GM21390 (cell line): ENCODE measurements around the gene SCLY.

ENCODE experiments used
- ATAC-seq: cut with Tn5 transposase; IDR thresholded peaks from one replicate; pipeline ENCODE4 v1.9.1; 2021; ENCODE audit not compliant: unreplicated experiment

The SCLY gene

GRCh38 chr2:238136820-238137537 lies 76.2 kb downstream of the SCLY start:
- no peak for ATAC-seq

DNA sequence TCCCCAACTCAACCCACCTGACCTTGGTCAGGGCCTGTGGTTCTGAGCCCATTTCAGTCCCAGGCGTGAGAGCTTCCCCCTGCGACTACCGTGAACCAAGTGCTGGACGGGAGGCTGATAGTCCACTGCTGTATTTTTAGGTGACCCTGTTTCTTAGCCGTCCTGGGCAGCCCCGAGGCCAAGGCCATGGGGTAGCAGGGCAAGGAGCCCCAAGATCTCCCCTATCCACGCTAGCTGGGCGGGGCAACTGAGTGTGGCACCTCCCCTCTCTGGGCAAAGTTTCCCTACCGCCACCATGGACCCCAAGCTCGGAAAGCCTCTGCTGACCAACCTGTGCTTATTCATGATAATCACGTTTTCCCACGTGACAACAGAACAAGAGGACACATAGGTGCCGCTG lies 77.1 kb downstream of the SCLY start:
- ATAC-seq = no peak

DNA sequence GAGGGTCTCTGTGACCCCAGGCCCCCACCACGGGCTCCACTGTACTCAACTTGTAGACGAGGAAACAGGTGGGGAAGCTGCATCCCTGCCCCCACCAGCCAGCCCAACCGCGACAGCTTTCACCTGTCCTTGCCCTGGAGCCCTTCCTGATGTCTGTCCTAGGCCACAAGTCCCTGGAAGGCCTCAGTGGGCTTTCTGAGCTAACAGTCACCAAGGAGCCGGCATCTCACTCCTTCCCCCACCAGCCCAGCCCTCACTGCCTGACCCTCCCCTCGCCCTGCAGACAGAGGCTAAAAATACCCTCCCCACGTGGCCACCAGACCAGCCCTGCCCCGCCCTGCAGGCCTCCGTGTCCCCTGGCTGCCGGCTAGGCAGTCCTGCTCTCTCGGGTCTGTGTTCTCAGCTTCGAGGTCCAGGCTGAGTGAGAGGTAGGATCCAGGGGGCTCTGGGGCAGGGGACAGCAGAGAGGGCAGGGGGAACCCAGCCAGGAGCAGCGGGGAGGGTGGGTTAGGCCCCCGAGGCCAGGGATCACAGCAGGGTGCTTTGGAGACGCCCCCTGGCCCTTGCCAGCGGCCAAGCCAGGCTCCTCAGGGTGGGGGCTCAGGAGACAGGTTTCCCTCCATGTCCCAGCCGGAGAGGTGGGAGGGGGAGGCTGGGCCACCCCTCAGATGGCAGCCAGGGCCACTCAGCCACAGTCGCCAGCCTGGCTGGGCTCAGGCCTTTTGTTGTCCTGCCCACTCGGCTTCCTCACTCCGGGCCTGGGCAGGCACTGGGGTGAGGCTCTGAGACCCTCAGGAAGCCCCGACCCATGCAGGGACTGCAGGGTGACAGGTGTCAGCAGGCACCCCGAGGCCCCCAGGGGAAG lies 77.8 kb downstream of the SCLY start, which contains the start of gene KLHL30:
Gene KLHL30, plus strand, starts transcription at position 338 of the 865 bp plus-strand sequence. CDS start 2,087 bp downstream, outside the sequence.
- no peak for ATAC-seq

DNA sequence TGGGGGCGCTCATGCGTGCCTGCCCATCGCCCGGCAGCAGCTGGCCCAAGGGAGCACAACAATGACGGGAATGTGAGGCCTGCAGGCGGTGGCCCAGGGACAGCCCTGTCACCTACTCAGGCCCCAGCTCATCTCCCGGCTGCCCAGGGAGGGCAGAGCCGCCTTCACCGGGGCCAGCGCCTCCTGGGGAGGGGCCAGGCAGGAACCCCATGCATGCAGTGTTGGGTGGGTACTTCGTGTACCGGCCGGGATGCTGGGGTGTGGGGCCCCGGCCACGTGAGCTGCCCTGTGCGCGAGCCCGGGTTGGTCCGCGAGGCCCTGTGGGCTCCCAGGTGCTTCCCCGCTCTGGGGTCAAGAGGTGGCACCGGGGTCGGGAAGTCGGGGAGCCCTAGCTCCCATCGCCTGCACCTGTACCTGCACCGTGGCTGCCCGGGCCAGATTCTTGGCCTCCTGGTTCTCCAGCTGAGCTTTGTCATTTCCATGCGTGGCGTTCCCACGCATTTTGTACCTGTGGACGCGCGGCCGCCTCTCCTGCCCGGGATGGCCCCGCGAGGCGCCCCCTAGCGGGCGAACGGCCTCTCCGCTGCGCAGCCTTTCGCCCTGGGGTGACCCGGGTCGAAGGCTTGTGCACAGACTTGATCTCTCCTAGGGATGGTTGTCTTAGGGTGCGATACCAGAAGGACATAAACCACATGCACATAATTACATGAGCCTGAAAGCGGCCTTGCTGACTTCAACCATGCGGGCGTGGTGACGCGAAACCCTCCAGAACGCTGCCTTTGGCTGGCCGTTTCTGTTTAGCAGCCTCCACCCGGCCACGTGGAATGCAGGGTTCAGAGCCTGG lies 78.6 kb downstream of the SCLY start:
- ATAC-seq = no peak

DNA sequence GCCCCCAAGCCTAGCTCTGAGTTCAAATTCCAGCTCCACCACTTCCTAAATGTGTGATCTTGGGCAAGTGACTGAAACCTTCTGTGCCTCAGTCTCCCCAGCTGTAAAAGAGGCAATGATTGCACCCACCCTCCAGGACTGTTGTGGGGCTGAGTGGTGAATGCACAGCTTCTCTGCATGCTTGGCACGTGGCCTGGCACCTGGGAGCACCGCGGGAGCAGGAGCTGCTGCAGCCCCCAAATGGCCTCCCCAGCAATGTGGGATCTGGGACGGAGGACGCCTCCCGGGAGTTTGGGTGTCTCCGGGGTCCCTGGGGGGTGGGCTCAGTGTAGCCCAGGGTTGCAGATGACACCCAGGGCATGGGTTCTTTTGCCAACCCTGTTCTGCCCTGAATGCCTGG lies 79.2 kb downstream of the SCLY start:
- no peak for ATAC-seq

- no peak for ATAC-seq
These were observed 80.1 kb downstream of the SCLY start for GRCh38 chr2:238140721-238141540.

DNA sequence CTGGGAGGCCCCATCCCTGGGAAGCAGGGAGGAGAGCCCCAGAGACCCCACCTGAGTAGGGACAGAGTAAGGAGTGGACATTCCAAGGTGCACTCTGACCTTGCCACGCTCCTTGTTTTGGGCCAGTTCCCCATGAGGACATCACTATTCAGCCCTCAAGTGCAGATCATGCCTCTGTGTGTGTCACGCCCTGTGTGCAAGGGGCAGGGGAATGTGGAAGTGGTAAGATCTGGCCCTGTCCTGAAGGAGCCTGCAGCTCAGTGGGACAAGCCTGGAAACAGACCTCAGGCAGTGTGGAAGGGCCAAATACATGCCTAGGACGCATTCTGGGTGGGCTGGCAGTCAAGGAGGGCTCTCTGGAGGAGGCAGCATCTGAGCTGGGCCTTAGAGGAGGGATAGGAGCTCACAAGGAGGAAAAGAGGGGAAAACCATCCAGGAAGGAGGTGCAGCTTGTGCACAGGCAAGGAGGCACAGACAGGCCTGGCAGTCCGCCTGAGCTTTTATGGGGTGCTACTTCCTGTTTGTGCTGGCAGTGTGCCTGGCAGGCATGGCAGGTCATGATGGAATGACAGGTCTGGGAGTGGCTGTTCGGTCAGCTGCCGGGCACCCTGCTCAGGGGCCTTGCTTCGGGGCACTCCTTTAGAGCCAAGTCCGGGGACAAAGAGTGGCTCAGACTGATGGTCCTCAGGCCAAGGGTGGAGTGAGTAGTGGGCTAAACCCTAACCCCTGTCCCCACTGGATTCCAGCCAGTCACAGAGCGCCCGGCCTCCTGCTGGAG lies 80.9 kb downstream of the SCLY start:
- no peak for ATAC-seq

DNA sequence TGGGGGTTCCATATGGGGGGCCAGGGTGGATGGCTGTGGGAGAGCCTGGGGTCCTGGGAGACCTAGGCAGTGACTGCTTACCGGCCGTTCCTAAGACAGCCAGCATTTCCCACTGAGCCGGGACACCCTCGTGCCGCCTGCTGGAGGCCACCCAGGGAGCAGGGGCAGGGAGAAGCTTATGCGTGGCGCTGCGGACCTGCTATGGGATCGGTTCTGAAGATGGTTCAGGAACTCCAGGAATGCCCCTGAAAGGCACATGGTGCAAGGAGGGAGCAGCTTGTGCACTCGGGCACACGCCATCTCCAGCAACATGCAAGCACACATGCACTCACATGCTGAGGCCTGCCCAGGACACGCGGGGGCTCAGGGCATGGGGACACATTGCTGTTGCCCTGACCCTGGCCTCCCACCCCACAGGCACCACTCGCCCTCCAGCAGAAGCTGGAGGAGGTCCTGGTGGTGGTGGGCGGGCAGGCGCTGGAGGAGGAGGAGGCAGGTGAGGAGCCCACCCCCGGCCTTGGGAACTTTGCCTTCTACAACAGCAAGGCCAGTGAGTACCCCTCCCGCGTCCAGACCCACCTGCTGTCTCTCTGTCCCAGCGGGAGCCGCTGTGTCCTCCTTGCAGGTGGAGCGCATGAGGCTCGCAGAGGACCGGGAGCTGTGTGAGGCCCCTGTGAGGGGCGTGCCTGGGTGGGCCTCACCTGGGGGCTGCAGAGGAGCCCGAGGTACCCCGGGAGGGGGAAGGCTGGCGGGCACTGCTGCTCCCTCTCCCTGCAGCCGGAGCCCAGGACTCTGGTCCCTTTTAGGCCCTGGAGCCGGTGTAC lies 81.8 kb downstream of the SCLY start:
- no peak for ATAC-seq

GRCh38 chr2:238143239-238143951 lies 82.6 kb downstream of the SCLY start:
- ATAC-seq = no peak

GRCh38 chr2:238144262-238144661 lies 83.5 kb downstream of the SCLY start:
- ATAC-seq = no peak

- ATAC-seq = no peak
These were observed 84.2 kb downstream of the SCLY start for GRCh38 chr2:238145046-238145445.

GRCh38 chr2:238145851-238146250 lies 85.0 kb downstream of the SCLY start:
- no peak for ATAC-seq

GRCh38 chr2:238146884-238147544 lies 86.2 kb downstream of the SCLY start:
- ATAC-seq = no peak

DNA sequence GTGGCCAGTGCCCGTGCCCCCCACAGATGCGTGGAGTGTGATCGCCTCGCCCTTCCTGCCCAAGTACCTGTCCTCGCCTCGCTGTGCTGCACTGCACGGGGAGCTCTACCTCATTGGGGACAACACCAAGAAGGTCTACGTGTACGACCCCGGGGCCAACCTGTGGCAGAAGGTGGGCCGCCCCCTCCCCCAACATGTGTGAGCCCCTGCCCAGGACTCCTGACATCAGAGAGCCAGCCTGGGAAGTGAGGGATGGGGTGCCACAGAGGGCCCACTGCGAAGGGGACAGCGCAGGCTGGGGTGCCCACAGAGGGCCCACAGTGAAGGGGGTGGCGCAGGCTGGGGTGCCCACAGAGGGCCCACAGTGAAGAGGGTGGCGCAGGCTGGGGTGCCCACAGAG lies 88.2 kb downstream of the SCLY start:
- no peak for ATAC-seq
